Keratinocyte (primary cell): ENCODE data around the gene HERC4. TPM values are rescaled to one million over a fixed set of nuclear protein-coding genes. Genes with fewer than 3 reads are reported as not detected.

Source experiments
- DNase-seq: peaks from one replicate; pipeline ENCODE4 v3.0.0-alpha.2; 2011; ENCODE audit warnings: low read depth, missing footprints, low spot score
- FAIRE-seq: peaks from 2 replicates; lab custom pipeline; 2011; peaks lifted over from hg19 to GRCh38; lab: Jason Lieb, UNC
- H2AFZ ChIP-seq: 2 replicates; pipeline ENCODE4 v1.6.0; 2012; ENCODE audit warnings: low read length, control low read depth, inconsistent platforms; ENCODE audit not compliant: control insufficient read depth
- H3K27ac ChIP-seq: 2 replicates; pipeline ENCODE4 v1.5.1; 2011; ENCODE audit warnings: low read length; ENCODE audit not compliant: control insufficient read depth, insufficient read depth
- H3K27me3 ChIP-seq: 3 replicates; pipeline ENCODE4 v1.6.0; 2011; ENCODE audit warnings: low read length; ENCODE audit not compliant: control insufficient read depth, insufficient read depth; ENCODE audit errors: extremely low read depth
- H3K36me3 ChIP-seq, 2 experiments: 2 replicates in 1 of 2; 3 replicates in 1 of 2; pipeline ENCODE4 v1.5.1; 2011; ENCODE audit warnings: low read length in 2 of 2, mild to moderate bottlenecking in 1 of 2; ENCODE audit not compliant: control insufficient read depth in 2 of 2, insufficient read depth in 2 of 2; ENCODE audit errors: extremely low read depth in 1 of 2
- H3K4me1 ChIP-seq: 3 replicates; pipeline ENCODE4 v1.5.1; 2011; ENCODE audit warnings: low read length; ENCODE audit not compliant: control insufficient read depth, insufficient read depth; ENCODE audit errors: extremely low read depth
- H3K4me2 ChIP-seq: 3 replicates; pipeline ENCODE4 v1.6.0; 2011; ENCODE audit warnings: low read depth, low read length; ENCODE audit not compliant: control insufficient read depth, insufficient read depth; ENCODE audit errors: extremely low read depth
- H3K4me3 ChIP-seq, 3 experiments: fragments of 200-600 bp in 1 of 3; sonication (generic) in 1 of 3; 2 replicates in 2 of 3; 3 replicates in 1 of 3; pipeline ENCODE4 v1.5.1; 2011 to 2016; ENCODE audit warnings: low read length in 3 of 3, mild to moderate bottlenecking in 3 of 3, control low read depth in 2 of 3, inconsistent platforms in 1 of 3, low read depth in 1 of 3, mixed read lengths in 1 of 3, mixed run types in 1 of 3, moderate library complexity in 1 of 3; ENCODE audit not compliant: control insufficient read depth in 2 of 3, insufficient read depth in 2 of 3; ENCODE audit errors: extremely low read depth in 1 of 3
- H3K79me2 ChIP-seq: 2 replicates; pipeline ENCODE4 v1.6.0; 2012; ENCODE audit warnings: low read length; ENCODE audit not compliant: control insufficient read depth, insufficient read depth
- H3K9ac ChIP-seq: 3 replicates; pipeline ENCODE4 v1.6.0; 2011; ENCODE audit warnings: low read length; ENCODE audit not compliant: control insufficient read depth, insufficient read depth; ENCODE audit errors: extremely low read depth
- H3K9me1 ChIP-seq: 3 replicates; pipeline ENCODE4 v1.6.0; 2011; ENCODE audit warnings: low read length; ENCODE audit not compliant: control insufficient read depth, insufficient read depth; ENCODE audit errors: extremely low read depth
- H3K9me3 ChIP-seq: 2 replicates; pipeline ENCODE4 v1.5.1; 2012; ENCODE audit warnings: low read depth, low read length; ENCODE audit not compliant: control insufficient read depth
- H4K20me1 ChIP-seq: 3 replicates; pipeline ENCODE4 v1.6.0; 2011; ENCODE audit warnings: low read length; ENCODE audit not compliant: control insufficient read depth, insufficient read depth; ENCODE audit errors: extremely low read depth
- EZH2 ChIP-seq: IDR thresholded peaks from one replicate; pipeline ENCODE4 v1.6.1; 2012; ENCODE audit warnings: inconsistent platforms, mild to moderate bottlenecking, low read length, moderate library complexity
- dilution Hi-C: fragments of 300-500 bp; cut with MboI; formaldehyde crosslinking; loops from one replicate; pipeline ENCODE4 v1.7.0; 2020; ENCODE audit warnings: low sequenced_read_pairs; ENCODE audit not compliant: extremely low pct_ligation_motif_present
- polyA plus RNA-seq, 5 experiments: library from polyadenylated mRNA; depleted of rRNA in 3 of 5; stranded (reverse) in 3 of 5; stranded (forward) in 1 of 5; unstranded in 1 of 5; fragments of >200 nt; gene quantifications; 1 replicate in 1 of 5; 2 replicates in 3 of 5; 3 replicates in 1 of 5; pipeline versions ENCODE4 v1.2.1 to v1.2.3, GENCODE V29; 2011 to 2012; ENCODE audit warnings: missing spikeins in 2 of 5, low read depth in 1 of 5, low replicate concordance in 1 of 5
- TF ChIP-seq, protein P1 (sequence below), 3 experiments: IDR thresholded peaks in 1 of 3; conservative IDR thresholded peaks in 1 of 3; optimal IDR thresholded peaks in 1 of 3; 2 replicates in 2 of 3; 3 replicates in 1 of 3; pipeline versions ENCODE3 to v1.5.1; 2011; ENCODE audit warnings: low read length in 3 of 3, mild to moderate bottlenecking in 3 of 3, moderate library complexity in 2 of 3, control low read depth in 1 of 3, inconsistent platforms in 1 of 3; ENCODE audit not compliant: insufficient read depth in 2 of 3; ENCODE audit errors: extremely low read depth in 1 of 3

Gene HERC4
- polyA plus RNA-seq, 1 donor (not counting 4 experiments of a cell fraction or from before 2014, with no cell fraction given): 42.9 TPM

DNA sequence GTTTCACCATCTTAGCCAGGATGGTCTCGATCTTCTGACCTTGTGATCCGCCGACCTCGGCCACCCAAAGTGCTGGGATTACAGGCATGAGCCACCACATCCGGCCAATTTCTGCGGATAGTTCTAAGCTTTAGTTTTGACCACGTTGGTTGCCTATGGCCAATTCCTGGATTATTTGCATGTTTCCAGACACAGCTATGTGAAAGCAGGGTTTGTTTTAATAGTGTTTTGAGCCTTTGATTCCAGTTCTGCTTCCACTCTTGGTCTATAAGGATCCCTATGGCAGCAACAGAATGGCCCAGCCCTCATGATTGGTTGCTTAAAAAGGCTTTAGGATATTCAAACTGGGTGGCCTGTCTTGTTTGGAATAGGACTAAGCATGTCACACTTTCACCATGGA, 171.5 kb downstream of the HERC4 start:
- Histone ChIP-seq H3K27ac (no peak overlapping the region), H3K9me1 (no peaks in the 10 kb centered on the region), H3K9ac (no peak overlapping the region), H3K36me3 (peaks cover 3 to 16% of the 10 kb centered on the region in 2 experiments), H3K79me2 (peaks cover 2% of the 10 kb centered on the region), H3K9me3 (no peaks in the 10 kb centered on the region), H3K4me3 (no peak overlapping the region), H4K20me1 (peaks cover 3% of the 10 kb centered on the region), H3K27me3 (no peaks in the 10 kb centered on the region), H2AFZ (no peak overlapping the region), H3K4me1 (no peaks in the 10 kb centered on the region), H3K4me2 (no peak overlapping the region)
- dilution Hi-C loops: no loop called here
- TF ChIP-seq, protein P1, sequence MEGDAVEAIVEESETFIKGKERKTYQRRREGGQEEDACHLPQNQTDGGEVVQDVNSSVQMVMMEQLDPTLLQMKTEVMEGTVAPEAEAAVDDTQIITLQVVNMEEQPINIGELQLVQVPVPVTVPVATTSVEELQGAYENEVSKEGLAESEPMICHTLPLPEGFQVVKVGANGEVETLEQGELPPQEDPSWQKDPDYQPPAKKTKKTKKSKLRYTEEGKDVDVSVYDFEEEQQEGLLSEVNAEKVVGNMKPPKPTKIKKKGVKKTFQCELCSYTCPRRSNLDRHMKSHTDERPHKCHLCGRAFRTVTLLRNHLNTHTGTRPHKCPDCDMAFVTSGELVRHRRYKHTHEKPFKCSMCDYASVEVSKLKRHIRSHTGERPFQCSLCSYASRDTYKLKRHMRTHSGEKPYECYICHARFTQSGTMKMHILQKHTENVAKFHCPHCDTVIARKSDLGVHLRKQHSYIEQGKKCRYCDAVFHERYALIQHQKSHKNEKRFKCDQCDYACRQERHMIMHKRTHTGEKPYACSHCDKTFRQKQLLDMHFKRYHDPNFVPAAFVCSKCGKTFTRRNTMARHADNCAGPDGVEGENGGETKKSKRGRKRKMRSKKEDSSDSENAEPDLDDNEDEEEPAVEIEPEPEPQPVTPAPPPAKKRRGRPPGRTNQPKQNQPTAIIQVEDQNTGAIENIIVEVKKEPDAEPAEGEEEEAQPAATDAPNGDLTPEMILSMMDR (optimal IDR thresholded peaks at IDR 0.05 in 1 of 3, IDR thresholded peaks at IDR 0.05 in 1 of 3, conservative IDR thresholded peaks at IDR 0.05 in 1 of 3; ENCODE audit: extremely low read depth in 1 of 3, insufficient read depth in 2 of 3, low read length in 3 of 3): no peak
- TF ChIP-seq EZH2: no peak
- FAIRE-seq (no peak), DNase-seq (no peak)

DNA sequence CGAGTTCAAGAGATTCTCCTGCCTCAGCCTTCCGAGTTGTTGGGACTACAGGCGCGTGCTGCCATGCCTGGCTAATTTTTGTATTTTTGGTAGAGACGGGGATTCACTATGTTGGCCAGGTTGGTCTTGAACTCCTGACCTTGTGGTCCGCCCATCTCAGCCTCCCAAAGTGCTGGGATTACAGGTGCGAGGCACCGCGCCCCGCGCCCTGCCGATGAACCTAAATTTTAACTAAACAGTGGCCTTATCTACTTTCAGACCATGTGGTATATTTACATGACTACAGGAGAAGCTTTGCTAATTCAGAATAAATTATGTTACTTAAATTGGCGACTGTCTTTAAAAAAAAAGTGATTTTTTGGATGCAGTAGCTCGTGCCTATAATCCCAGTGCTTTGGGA, 181.4 kb downstream of the HERC4 start:
- H3K9ac ChIP-seq: no peak overlapping the region
- H3K79me2 ChIP-seq: peaks cover 1% of the 10 kb centered on the region
- H3K4me3 ChIP-seq: no peak overlapping the region
- H3K4me2 ChIP-seq: no peak overlapping the region
- no peak for TF ChIP-seq EZH2
- TF ChIP-seq, protein P1 (optimal IDR thresholded peaks at IDR 0.05 in 1 of 3, IDR thresholded peaks at IDR 0.05 in 1 of 3, conservative IDR thresholded peaks at IDR 0.05 in 1 of 3; ENCODE audit: extremely low read depth in 1 of 3, insufficient read depth in 2 of 3, low read length in 3 of 3): no peak
- peaks cover 4 to 17% of the 10 kb centered on the region in 2 experiments for H3K36me3 ChIP-seq
- FAIRE-seq: no peak
- H3K4me1 ChIP-seq: no peaks in the 10 kb centered on the region
- H2AFZ ChIP-seq: no peak overlapping the region
- no peaks in the 10 kb centered on the region for H4K20me1 ChIP-seq
- H3K27ac ChIP-seq: no peak overlapping the region
- no peak for DNase-seq
- no peaks in the 10 kb centered on the region for H3K9me3 ChIP-seq
- no peaks in the 10 kb centered on the region for H3K9me1 ChIP-seq
- H3K27me3 ChIP-seq: no peaks in the 10 kb centered on the region
- dilution Hi-C loops: loop anchor here (10.0 kb wide), 1 partner anchor 59 kb away; the partner anchor contains the start of gene DNAJC12
